Right lobe of liver (tissue), 4 donors: ENCODE results near the gene ARRB1.

Source experiments
- CTCF ChIP-seq, 4 donors: fragments of 200-600 bp in 3 of 4; fragments of 450-650 bp in 1 of 4; IDR thresholded peaks; one replicate each; pipeline versions ENCODE4 v1.5.1 to v1.8.0; 2016 to 2022; ENCODE audit warnings: antibody characterized with exemption in 4 of 4, mild to moderate bottlenecking in 2 of 4
- POLR2A ChIP-seq: fragments of 450-650 bp; IDR thresholded peaks from one replicate; pipeline ENCODE4 v1.6.1; 2017; ENCODE audit warnings: antibody characterized with exemption, mild to moderate bottlenecking
- donor health status: DM: no; HTN: no; CAD: no.
- donor health status: DM: no; HTN: no; CAD: no.
- donor health status: DM: no; HTN: yes; CAD: no.

- TF ChIP-seq POLR2A (no peak), CTCF (IDR thresholded peaks at IDR 0.05) (no peak)
Measured at GRCh38 chr11:75375626-75376025, 24.2 kb upstream of the ARRB1 start.
